ENCODE measurements around the gene NARS2. TPM values are rescaled to one million over a fixed set of nuclear protein-coding genes. Genes with fewer than 3 reads are reported as not detected.
A peak's percentile ranks its signal among the peaks of the same experiment; 100 is the strongest.
"Not testable (repeated sequence)": the region's sequence is repeated elsewhere in the genome, so short reads cannot be mapped to it uniquely, and the experiment has no call there.

The NARS2 gene
- polyA plus RNA-seq (2013, experiment 1 of 2), result 32.3 TPM
- polyA plus RNA-seq (2013, experiment 2 of 2), result 39.0 TPM

DNA sequence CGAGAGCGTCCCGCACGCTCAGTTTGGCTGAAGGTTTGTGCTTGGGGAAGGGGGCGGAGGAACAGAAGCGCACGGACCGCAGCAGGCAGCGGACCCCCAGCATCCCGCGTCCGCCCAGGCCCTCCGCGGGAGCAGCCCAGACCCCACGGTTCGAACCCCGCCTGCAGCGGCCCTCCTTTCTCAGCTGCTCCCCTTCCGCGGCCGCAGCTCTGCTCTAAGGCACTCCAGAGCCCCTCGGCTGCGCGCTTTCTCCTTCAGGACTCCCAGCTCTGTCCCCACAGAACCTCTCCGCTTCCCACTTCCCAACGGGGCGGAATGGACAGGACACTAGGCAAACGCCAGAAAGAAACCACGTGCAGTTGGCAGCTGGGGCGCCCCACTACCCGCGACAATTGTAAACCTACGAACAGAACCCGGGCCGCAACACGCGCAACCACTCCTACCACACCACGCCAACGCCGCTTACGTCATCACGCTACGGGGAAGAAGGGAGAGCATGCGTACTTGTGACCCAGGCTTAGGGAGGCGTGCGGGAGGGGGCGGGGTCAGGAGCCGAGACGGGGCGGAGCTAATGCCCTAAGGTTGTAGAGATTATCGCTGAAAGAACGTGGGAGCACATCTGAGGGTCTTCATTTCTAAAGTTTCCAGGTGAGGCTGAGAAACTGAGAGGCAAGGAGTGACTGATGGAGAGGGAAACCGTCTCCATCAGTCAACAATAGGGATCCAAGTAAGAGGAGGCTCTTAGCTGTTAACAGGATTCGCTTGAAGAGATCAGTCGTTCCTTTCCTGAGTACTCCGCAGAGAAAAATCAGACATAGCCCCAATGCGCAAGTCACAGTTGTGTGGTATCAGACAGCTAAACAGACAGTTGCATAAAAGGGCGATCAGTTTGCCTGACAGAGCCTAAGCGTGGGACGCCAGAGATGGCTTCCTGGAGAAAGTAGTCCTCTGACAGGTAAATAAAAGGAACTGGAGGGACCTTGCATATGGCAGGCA, at the start of gene NARS2:
Gene NARS2, minus strand, starts transcription at position 479 of the 996 bp plus-strand sequence. Its CDS starts 376 bp downstream, at position 103.
- Histone ChIP-seq H3K4me1 (ENCODE audit: control insufficient read depth, insufficient read depth, low read length, poor library complexity, severe bottlenecking) (no peaks in the 10 kb centered on the region), H3K9me3 (ENCODE audit: control insufficient read depth, low read length) (no peaks in the 10 kb centered on the region), H3K36me3 (ENCODE audit: control insufficient read depth, insufficient read depth, low read length) (peaks cover 18% of the 10 kb centered on the region), H3K4me3 (ENCODE audit: extremely low read depth, insufficient read depth, low read length, poor library complexity, severe bottlenecking) (peak within 1 kb of the TSS; percentile 93), H3K27ac (ENCODE audit: low read depth, low read length, severe bottlenecking) (peak within 1 kb of the TSS; percentile 88)
- WGBS, 2 experiments (ENCODE audit: insufficient coverage in 2 of 2), result 1 to 2% methylated on average over 32 to 46 of the region's 60 CpGs

GRCh38 chr11:78622666-78623065, 48.0 kb upstream of the NARS2 start:
- Histone ChIP-seq H3K9me3 (ENCODE audit: control insufficient read depth, low read length) (no peaks in the 10 kb centered on the region), H3K27ac (ENCODE audit: low read depth, low read length, severe bottlenecking) (no peak overlapping the region), H3K4me3 (ENCODE audit: extremely low read depth, insufficient read depth, low read length, poor library complexity, severe bottlenecking) (no peak overlapping the region), H3K4me1 (ENCODE audit: control insufficient read depth, insufficient read depth, low read length, poor library complexity, severe bottlenecking) (no peaks in the 10 kb centered on the region), H3K36me3 (ENCODE audit: control insufficient read depth, insufficient read depth, low read length) (no peaks in the 10 kb centered on the region)
- 74 to 89% methylated on average over 4 to 5 of the region's 5 CpGs for WGBS, 2 experiments (ENCODE audit: insufficient coverage in 2 of 2)

GRCh38 chr11:78620159-78620558, 45.5 kb upstream of the NARS2 start:
- Histone ChIP-seq H3K36me3 (ENCODE audit: control insufficient read depth, insufficient read depth, low read length) (no peaks in the 10 kb centered on the region), H3K4me1 (ENCODE audit: control insufficient read depth, insufficient read depth, low read length, poor library complexity, severe bottlenecking) (no peaks in the 10 kb centered on the region), H3K27ac (ENCODE audit: low read depth, low read length, severe bottlenecking) (no peak overlapping the region), H3K9me3 (ENCODE audit: control insufficient read depth, low read length) (no peaks in the 10 kb centered on the region), H3K4me3 (ENCODE audit: extremely low read depth, insufficient read depth, low read length, poor library complexity, severe bottlenecking) (no peak overlapping the region)
- 83 to 89% methylated on average over 1 of the region's 2 CpGs for WGBS, 2 experiments (ENCODE audit: insufficient coverage in 2 of 2)

DNA sequence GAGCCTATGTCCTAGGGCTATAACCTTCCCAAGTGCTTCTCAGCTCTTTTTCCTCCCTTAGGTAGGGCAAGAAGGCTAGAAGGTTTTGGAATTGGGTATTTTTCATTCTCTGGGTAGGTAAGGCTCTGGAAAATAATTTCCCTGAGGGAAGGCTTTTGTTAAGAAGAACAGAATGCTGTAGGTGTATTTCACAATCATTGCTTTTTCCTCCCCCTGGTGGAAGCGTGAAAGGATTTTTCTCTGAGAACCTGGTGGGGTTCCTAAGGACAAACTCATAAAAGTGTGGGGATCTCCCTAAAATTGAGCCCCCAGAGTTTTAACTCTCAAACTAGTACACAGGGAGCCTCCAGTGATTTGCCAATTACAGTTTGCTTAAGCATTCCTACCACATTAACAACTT, 41.1 kb upstream of the NARS2 start:
- Histone ChIP-seq H3K36me3 (ENCODE audit: control insufficient read depth, insufficient read depth, low read length) (no peaks in the 10 kb centered on the region), H3K27ac (ENCODE audit: low read depth, low read length, severe bottlenecking) (no peak overlapping the region), H3K4me1 (ENCODE audit: control insufficient read depth, insufficient read depth, low read length, poor library complexity, severe bottlenecking) (no peaks in the 10 kb centered on the region), H3K4me3 (ENCODE audit: extremely low read depth, insufficient read depth, low read length, poor library complexity, severe bottlenecking) (no peak overlapping the region), H3K9me3 (ENCODE audit: control insufficient read depth, low read length) (no peaks in the 10 kb centered on the region)
- WGBS, 2 experiments (ENCODE audit: insufficient coverage in 2 of 2), result no CpG with 5 or more reads among the region's 1 CpG

GRCh38 chr11:78613378-78613813, 38.7 kb upstream of the NARS2 start:
- Histone ChIP-seq H3K27ac (ENCODE audit: low read depth, low read length, severe bottlenecking) (no peak overlapping the region), H3K36me3 (ENCODE audit: control insufficient read depth, insufficient read depth, low read length) (no peaks in the 10 kb centered on the region), H3K4me3 (ENCODE audit: extremely low read depth, insufficient read depth, low read length, poor library complexity, severe bottlenecking) (no peak overlapping the region), H3K9me3 (ENCODE audit: control insufficient read depth, low read length) (no peaks in the 10 kb centered on the region), H3K4me1 (ENCODE audit: control insufficient read depth, insufficient read depth, low read length, poor library complexity, severe bottlenecking) (no peaks in the 10 kb centered on the region)
- 85 to 86% methylated on average over 3 to 5 of the region's 5 CpGs for WGBS, 2 experiments (ENCODE audit: insufficient coverage in 2 of 2)

- 94 to 100% methylated on average over 1 to 2 of the region's 4 CpGs for WGBS, 2 experiments (ENCODE audit: insufficient coverage in 2 of 2)
- Histone ChIP-seq H3K36me3 (ENCODE audit: control insufficient read depth, insufficient read depth, low read length) (no peaks in the 10 kb centered on the region), H3K9me3 (ENCODE audit: control insufficient read depth, low read length) (no peaks in the 10 kb centered on the region), H3K4me1 (ENCODE audit: control insufficient read depth, insufficient read depth, low read length, poor library complexity, severe bottlenecking) (no peaks in the 10 kb centered on the region), H3K4me3 (ENCODE audit: extremely low read depth, insufficient read depth, low read length, poor library complexity, severe bottlenecking) (no peak overlapping the region), H3K27ac (ENCODE audit: low read depth, low read length, severe bottlenecking) (no peak overlapping the region)
Measured at GRCh38 chr11:78612721-78613377, 38.2 kb upstream of the NARS2 start.

- not testable (repeated sequence) for H3K4me1 ChIP-seq (ENCODE audit: control insufficient read depth, insufficient read depth, low read length, poor library complexity, severe bottlenecking); H3K9me3 ChIP-seq (ENCODE audit: control insufficient read depth, low read length); H3K27ac ChIP-seq (ENCODE audit: low read depth, low read length, severe bottlenecking); H3K36me3 ChIP-seq (ENCODE audit: control insufficient read depth, insufficient read depth, low read length); H3K4me3 ChIP-seq (ENCODE audit: extremely low read depth, insufficient read depth, low read length, poor library complexity, severe bottlenecking)
- 92 to 97% methylated on average over 4 to 5 of the region's 5 CpGs for WGBS, 2 experiments (ENCODE audit: insufficient coverage in 2 of 2)
Measured at GRCh38 chr11:78609321-78609720, 34.7 kb upstream of the NARS2 start.

- no peak overlapping the region for H3K27ac ChIP-seq (ENCODE audit: low read depth, low read length, severe bottlenecking)
- H3K9me3 ChIP-seq (ENCODE audit: control insufficient read depth, low read length), result no peaks in the 10 kb centered on the region
- H3K36me3 ChIP-seq (ENCODE audit: control insufficient read depth, insufficient read depth, low read length), result no peaks in the 10 kb centered on the region
- H3K4me1 ChIP-seq (ENCODE audit: control insufficient read depth, insufficient read depth, low read length, poor library complexity, severe bottlenecking), result no peaks in the 10 kb centered on the region
- H3K4me3 ChIP-seq (ENCODE audit: extremely low read depth, insufficient read depth, low read length, poor library complexity, severe bottlenecking), result no peak overlapping the region
Measured at GRCh38 chr11:78607696-78608095, 33.0 kb upstream of the NARS2 start.

GRCh38 chr11:78606667-78607066, 32.0 kb upstream of the NARS2 start:
- no peak overlapping the region for H3K27ac ChIP-seq (ENCODE audit: low read depth, low read length, severe bottlenecking)
- H3K36me3 ChIP-seq (ENCODE audit: control insufficient read depth, insufficient read depth, low read length), result no peaks in the 10 kb centered on the region
- no peaks in the 10 kb centered on the region for H3K4me1 ChIP-seq (ENCODE audit: control insufficient read depth, insufficient read depth, low read length, poor library complexity, severe bottlenecking)
- H3K4me3 ChIP-seq (ENCODE audit: extremely low read depth, insufficient read depth, low read length, poor library complexity, severe bottlenecking), result no peak overlapping the region
- 85 to 94% methylated on average over 2 of the region's 3 CpGs for WGBS, 2 experiments (ENCODE audit: insufficient coverage in 2 of 2)
- H3K9me3 ChIP-seq (ENCODE audit: control insufficient read depth, low read length), result no peaks in the 10 kb centered on the region

GRCh38 chr11:78605296-78605695, 30.6 kb upstream of the NARS2 start:
- Histone ChIP-seq H3K9me3 (ENCODE audit: control insufficient read depth, low read length) (no peaks in the 10 kb centered on the region), H3K4me1 (ENCODE audit: control insufficient read depth, insufficient read depth, low read length, poor library complexity, severe bottlenecking) (no peaks in the 10 kb centered on the region), H3K4me3 (ENCODE audit: extremely low read depth, insufficient read depth, low read length, poor library complexity, severe bottlenecking) (no peak overlapping the region), H3K36me3 (ENCODE audit: control insufficient read depth, insufficient read depth, low read length) (no peaks in the 10 kb centered on the region), H3K27ac (ENCODE audit: low read depth, low read length, severe bottlenecking) (no peak overlapping the region)
- WGBS, 2 experiments (ENCODE audit: insufficient coverage in 2 of 2), result 85 to 89% methylated on average over 6 to 7 of the region's 7 CpGs

Measured in mesodermal cell (in vitro differentiated cells).